HepG2 (cell line): ENCODE results near the gene TAB2. TPM values are rescaled to one million over a fixed set of nuclear protein-coding genes. Genes with fewer than 3 reads are reported as not detected.

Experiments used
- ATAC-seq: fragments of 200-7000 bp; cut with Tn5 transposase; 3 replicates; pipeline ENCODE4 v1.9.1; 2020; ENCODE audit warnings: mild to moderate bottlenecking, moderate library complexity
- Bru-seq: library from RNA; stranded (reverse); fragments of 400-500 nt; gene quantifications from one replicate; lab custom pipeline; 2021; lab: Mats Ljungman, UMichigan
- BruChase-seq, 2 experiments: library from RNA; stranded (reverse); fragments of 400-500 nt; gene quantifications; one replicate each; lab custom pipeline; 2021; lab: Mats Ljungman, UMichigan
- BruUV-seq: library from RNA; stranded (reverse); fragments of 400-500 nt; replicated peaks from 2 replicates; lab custom pipeline; 2021; lab: Mats Ljungman, UMichigan
- CTCF ChIA-PET: fragments of 300-600 bp; formaldehyde crosslinking; extraction: SDS; loops from one replicate; lab custom pipeline; 2021; ENCODE audit warnings: low total read pairs, inconsistent platforms, low intra/inter-chr PET ratio; lab: Yijun Ruan, JAX
- POLR2A ChIA-PET: fragments of 350-600 bp; sonication (Branson Sonifier 250); formaldehyde crosslinking; loops from one replicate; lab custom pipeline; 2020; ENCODE audit warnings: antibody characterized with exemption, inconsistent platforms; lab: Yijun Ruan, JAX
- DNase-seq: peaks from one replicate; pipeline ENCODE4 v3.0.0-alpha.2; 2015; ENCODE audit warnings: low spot score
- FAIRE-seq: peaks from 3 replicates; lab custom pipeline; 2011; peaks lifted over from hg19 to GRCh38; lab: Jason Lieb, UNC
- H2AFZ ChIP-seq: one replicate; pipeline ENCODE4 v1.6.1; 2011; ENCODE audit warnings: low read length, inconsistent platforms
- H3K27ac ChIP-seq: fragments of 300-600 bp; 3 replicates; pipeline ENCODE4 v1.8.0; 2011; ENCODE audit warnings: mixed run types, mild to moderate bottlenecking, mixed read lengths, low read length, inconsistent platforms; ENCODE audit not compliant: insufficient read depth; ENCODE audit errors: extremely low read length
- H3K27me3 ChIP-seq, 2 experiments: fragments of 200-600 bp in 1 of 2; 2 replicates in 1 of 2; 3 replicates in 1 of 2; pipeline versions ENCODE4 v1.6.0 to v1.8.0; 2011; ENCODE audit warnings: low read length in 2 of 2, mild to moderate bottlenecking in 2 of 2, moderate library complexity in 2 of 2, inconsistent platforms in 1 of 2; ENCODE audit not compliant: insufficient read depth in 2 of 2, control insufficient read depth in 1 of 2
- H3K36me3 ChIP-seq, 2 experiments: fragments of 200-600 bp in 1 of 2; replicated peaks in 1 of 2; 2 replicates in 1 of 2; 3 replicates in 1 of 2; pipeline versions ENCODE4 v1.5.1 to v1.8.0; 2011; ENCODE audit warnings: low read length in 2 of 2, inconsistent platforms in 1 of 2; ENCODE audit not compliant: insufficient read depth in 2 of 2, control insufficient read depth in 1 of 2
- H3K4me1 ChIP-seq: 2 replicates; pipeline ENCODE4 v1.5.1; 2012; ENCODE audit warnings: low read length, inconsistent platforms; ENCODE audit not compliant: insufficient read depth
- H3K4me2 ChIP-seq: 2 replicates; pipeline ENCODE4 v1.6.0; 2011; ENCODE audit warnings: low read depth, low read length, inconsistent platforms
- H3K4me3 ChIP-seq, 3 experiments: fragments of 200-600 bp in 1 of 3; sonication (generic), shearing (Covaris generic) in 1 of 3; replicated peaks in 1 of 3; 2 replicates each; pipeline ENCODE4 v1.5.1; 2011 to 2016; ENCODE audit warnings: low read length in 3 of 3, inconsistent platforms in 2 of 3, low read depth in 2 of 3, mild to moderate bottlenecking in 2 of 3, control low read depth in 1 of 3, mixed read lengths in 1 of 3; ENCODE audit not compliant: insufficient read depth in 1 of 3
- H3K79me2 ChIP-seq: one replicate; pipeline ENCODE4 v1.6.1; 2011; ENCODE audit warnings: low read length, inconsistent platforms; ENCODE audit not compliant: insufficient read depth
- H3K9ac ChIP-seq: 2 replicates; pipeline ENCODE4 v1.6.0; 2011; ENCODE audit warnings: mild to moderate bottlenecking, low read depth, low read length, inconsistent platforms; ENCODE audit not compliant: insufficient read depth
- H3K9me3 ChIP-seq: 2 replicates; pipeline ENCODE4 v1.5.1; 2012; ENCODE audit warnings: mild to moderate bottlenecking, low read length
- H4K20me1 ChIP-seq: 2 replicates; pipeline ENCODE4 v1.6.0; 2011; ENCODE audit warnings: inconsistent platforms, mild to moderate bottlenecking, low read length, moderate library complexity; ENCODE audit not compliant: insufficient read depth
- ESRRA ChIP-seq: sonication (generic); formaldehyde crosslinking; IDR thresholded peaks from 2 replicates; pipeline ENCODE4 v1.5.1; 2020; ENCODE audit warnings: mild to moderate bottlenecking, low read depth, missing genetic modification reagents
- SIN3A ChIP-seq: IDR thresholded peaks from 2 replicates; pipeline ENCODE4 v1.6.1; 2011; ENCODE audit warnings: low read depth, mild to moderate bottlenecking, control low read depth, low read length, borderline replicate concordance
- SNRNP70 ChIP-seq: fragments of 200-400 bp; formaldehyde crosslinking; IDR thresholded peaks from 2 replicates; pipeline ENCODE4 v1.6.1; 2017; ENCODE audit warnings: mild to moderate bottlenecking, low read depth, low read length, moderate library complexity
- SP4 ChIP-seq: sonication (generic); formaldehyde crosslinking; IDR thresholded peaks from 2 replicates; pipeline ENCODE4 v1.8.1; 2023; ENCODE audit warnings: mild to moderate bottlenecking, missing genetic modification reagents
- TGIF2 ChIP-seq: IDR thresholded peaks from 2 replicates; pipeline ENCODE4 v1.6.1; 2016; ENCODE audit warnings: control low read depth, missing compliant biosample characterization
- ZNF383 ChIP-seq: sonication (generic); formaldehyde crosslinking; IDR thresholded peaks from 2 replicates; pipeline ENCODE4 v1.4.0; 2020; ENCODE audit warnings: missing genetic modification reagents, mild to moderate bottlenecking, borderline replicate concordance
- WGBS: methylation state at CpG from one replicate; pipeline ENCODE4 v1.1.6; 2017; ENCODE audit warnings: low lambda C conversion rate; 5-methylcytosine and 5-hydroxymethylcytosine counted together
- in situ Hi-C: cut with HindIII; loops from 2 replicates; pipeline ENCODE4 v1.10.0; 2017; ENCODE audit warnings: low pct_unique_long_range_greater_than_20kb; ENCODE audit not compliant: extremely low pct_ligation_motif_present
- intact Hi-C: fragments of 100-400 bp; cut with micrococcal nuclease; formaldehyde crosslinking; loops from one replicate; pipeline ENCODE4 v1.10.0; 2022; ENCODE audit not compliant: unreplicated experiment
- long read RNA-seq, 2 experiments: library from RNA in 1 of 2; library from polyadenylated mRNA in 1 of 2; stranded (forward) in 1 of 2; unstranded in 1 of 2; transcript quantifications; one replicate each; pipeline ENCODE4 v2.0.0, GENCODE V29; 2019 to 2022
- polyA minus RNA-seq, 3 experiments: library from RNA; depleted of rRNA, polyadenylated mRNA; stranded (reverse); fragments of >200 nt; gene quantifications; 2 replicates each; pipeline ENCODE4 v1.2.3, GENCODE V29; 2011; ENCODE audit warnings: low replicate concordance in 1 of 3
- polyA plus RNA-seq, 8 experiments: library from polyadenylated mRNA; depleted of rRNA in 3 of 8; stranded (reverse) in 7 of 8; unstranded in 1 of 8; fragments of >200 nt; fragmentation: Illumina TruSeq in 4 of 8; extraction: Trizol in 4 of 8; gene quantifications; 2 replicates each; pipeline versions ENCODE4 v1.2.1 to v1.2.3, GENCODE V29; 2011 to 2016; ENCODE audit warnings: low read depth in 4 of 8, missing spikeins in 1 of 8, mixed read lengths in 1 of 8; ENCODE audit not compliant: insufficient read depth in 1 of 8
- total RNA-seq, 5 experiments: library from RNA; depleted of rRNA; stranded (reverse); fragments of >200 nt; fragmentation: Illumina TruSeq; extraction: Trizol; gene quantifications; 2 replicates each; pipeline ENCODE4 v1.2.3, GENCODE V29; 2016; ENCODE audit warnings: low read depth in 1 of 5
- TF ChIP-seq, protein P1 (sequence below): sonication (generic); formaldehyde crosslinking; IDR thresholded peaks from 2 replicates; pipeline ENCODE4 v1.4.0; 2020; ENCODE audit warnings: missing genetic modification reagents, mild to moderate bottlenecking, borderline replicate concordance
- TF ChIP-seq, protein P2 (sequence below): sonication (generic); formaldehyde crosslinking; IDR thresholded peaks from 2 replicates; pipeline ENCODE4 v1.8.1; 2023; ENCODE audit warnings: mild to moderate bottlenecking, missing genetic modification reagents
- TF ChIP-seq, protein P3 (sequence below): sonication (generic); formaldehyde crosslinking; IDR thresholded peaks from 2 replicates; pipeline ENCODE4 v1.5.0; 2020; ENCODE audit warnings: missing genetic modification reagents, mild to moderate bottlenecking, borderline replicate concordance

Gene TAB2, protein sequence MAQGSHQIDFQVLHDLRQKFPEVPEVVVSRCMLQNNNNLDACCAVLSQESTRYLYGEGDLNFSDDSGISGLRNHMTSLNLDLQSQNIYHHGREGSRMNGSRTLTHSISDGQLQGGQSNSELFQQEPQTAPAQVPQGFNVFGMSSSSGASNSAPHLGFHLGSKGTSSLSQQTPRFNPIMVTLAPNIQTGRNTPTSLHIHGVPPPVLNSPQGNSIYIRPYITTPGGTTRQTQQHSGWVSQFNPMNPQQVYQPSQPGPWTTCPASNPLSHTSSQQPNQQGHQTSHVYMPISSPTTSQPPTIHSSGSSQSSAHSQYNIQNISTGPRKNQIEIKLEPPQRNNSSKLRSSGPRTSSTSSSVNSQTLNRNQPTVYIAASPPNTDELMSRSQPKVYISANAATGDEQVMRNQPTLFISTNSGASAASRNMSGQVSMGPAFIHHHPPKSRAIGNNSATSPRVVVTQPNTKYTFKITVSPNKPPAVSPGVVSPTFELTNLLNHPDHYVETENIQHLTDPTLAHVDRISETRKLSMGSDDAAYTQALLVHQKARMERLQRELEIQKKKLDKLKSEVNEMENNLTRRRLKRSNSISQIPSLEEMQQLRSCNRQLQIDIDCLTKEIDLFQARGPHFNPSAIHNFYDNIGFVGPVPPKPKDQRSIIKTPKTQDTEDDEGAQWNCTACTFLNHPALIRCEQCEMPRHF
- 23.7 and 44.3 TPM in 2 replicates for total RNA-seq (2016; rRNA removed; fragmentation: Illumina TruSeq; extraction: Trizol)
- 8.4 and 8.9 TPM in 2 replicates for total RNA-seq (2016; cell fraction: cytosol; rRNA removed; fragmentation: Illumina TruSeq; extraction: Trizol; ENCODE audit: low read depth)
- total RNA-seq (2016; cell fraction: insoluble cytoplasmic fraction; rRNA removed; fragmentation: Illumina TruSeq; extraction: Trizol): 24.3 and 40.7 TPM in 2 replicates
- total RNA-seq (2016; cell fraction: membrane; rRNA removed; fragmentation: Illumina TruSeq; extraction: Trizol): 35.4 and 36.0 TPM in 2 replicates
- total RNA-seq (2016; cell fraction: nucleus; rRNA removed; fragmentation: Illumina TruSeq; extraction: Trizol): 30.5 and 36.6 TPM in 2 replicates
- 38.1 and 50.2 TPM in 2 replicates for polyA plus RNA-seq (2011; rRNA removed)
- 21.0 and 33.3 TPM in 2 replicates for polyA plus RNA-seq (2011; cell fraction: cytosol; rRNA removed)
- 13.6 and 13.8 TPM in 2 replicates for polyA plus RNA-seq (2011; cell fraction: nucleus; rRNA removed)
- 39.0 and 39.2 TPM in 2 replicates for polyA plus RNA-seq (2012)
- polyA plus RNA-seq (2016; cell fraction: cytosol; fragmentation: Illumina TruSeq; extraction: Trizol; ENCODE audit: low read depth): 4.5 and 4.8 TPM in 2 replicates
- 64.7 and 68.7 TPM in 2 replicates for polyA plus RNA-seq (2016; cell fraction: insoluble cytoplasmic fraction; fragmentation: Illumina TruSeq; extraction: Trizol; ENCODE audit: low read depth)
- 28.9 and 30.3 TPM in 2 replicates for polyA plus RNA-seq (2016; cell fraction: membrane; fragmentation: Illumina TruSeq; extraction: Trizol; ENCODE audit: low read depth)
- 40.3 and 41.8 TPM in 2 replicates for polyA plus RNA-seq (2016; cell fraction: nucleus; fragmentation: Illumina TruSeq; extraction: Trizol; ENCODE audit: insufficient read depth, low read depth)
- polyA minus RNA-seq (2011; rRNA and poly(A)+ RNA removed; ENCODE audit: low replicate concordance): 29.3 and 44.7 TPM in 2 replicates
- 31.6 and 41.0 TPM in 2 replicates for polyA minus RNA-seq (2011; cell fraction: cytosol; rRNA and poly(A)+ RNA removed)
- 56.5 and 70.6 TPM in 2 replicates for polyA minus RNA-seq (2011; cell fraction: nucleus; rRNA and poly(A)+ RNA removed)
- percentile 94 among the genes with signal in this experiment for Bru-seq, nascent RNA
- BruChase-seq, experiment 1, labeled RNA remaining after a 6-hour chase: percentile 92 among the genes with signal in this experiment
- BruChase-seq, experiment 2, labeled RNA remaining after a 2-hour chase: percentile 89 among the genes with signal in this experiment
- long read RNA-seq, experiment 1, partial matches to known transcripts: 1 of 4 reads
- long read RNA-seq, experiment 1, other reads (novel, unspliced or antisense): 3 of 4 reads
- long read RNA-seq, experiment 2, full-length matches to known transcripts: 10 of 101 reads
- long read RNA-seq, experiment 2, partial matches to known transcripts: 73 of 101 reads
- long read RNA-seq, experiment 2, other reads (novel, unspliced or antisense): 18 of 101 reads

DNA sequence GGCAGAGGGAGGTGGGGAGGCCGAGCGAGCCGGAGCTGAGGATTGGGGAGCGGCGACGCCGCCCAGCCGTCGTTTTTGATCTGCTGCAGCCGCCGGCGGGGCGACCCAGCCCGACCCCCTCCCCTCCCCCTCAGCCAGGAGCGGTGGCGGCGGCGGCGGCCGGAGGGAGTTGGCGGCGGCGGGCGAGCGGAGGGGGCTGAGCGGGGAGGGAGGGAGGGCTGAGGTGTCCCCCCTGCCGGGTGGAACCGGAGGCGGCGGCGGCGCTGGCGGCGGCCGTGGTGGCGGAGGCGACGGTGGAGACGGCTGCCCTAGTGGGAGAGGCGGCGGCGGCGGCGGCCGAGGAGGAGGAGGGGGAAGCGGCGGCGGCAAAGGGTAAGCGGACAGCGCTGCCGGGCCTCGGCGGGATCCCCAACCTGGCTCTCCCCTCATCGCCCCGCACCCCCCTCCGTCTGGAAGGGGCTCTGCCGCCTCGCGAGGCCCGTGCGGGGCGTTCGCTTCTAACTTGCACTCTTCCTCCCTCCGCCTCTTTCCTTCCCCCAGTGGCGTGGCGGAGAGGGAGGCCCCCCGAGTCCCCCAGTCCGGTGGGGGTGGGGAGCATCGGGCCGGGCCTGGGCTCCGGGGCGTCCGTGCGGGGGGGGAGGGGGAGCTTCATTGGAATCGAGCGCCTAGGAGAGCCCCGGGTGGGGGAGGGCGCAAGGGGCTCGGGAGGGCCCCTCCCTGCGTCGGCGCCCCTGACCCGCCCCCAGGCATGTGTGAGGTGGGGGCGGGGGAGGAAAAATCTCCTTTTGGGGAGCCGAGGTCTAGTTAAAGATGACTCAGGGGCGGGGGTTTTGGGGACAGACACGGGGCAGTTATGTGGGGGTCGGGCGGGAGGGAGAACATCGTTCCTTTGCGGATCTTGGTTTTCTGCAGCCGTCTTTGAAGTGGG, at the start of gene TAB2:
Gene TAB2 (plus strand): TSS at position 69 of the 928 bp plus-strand sequence. CDS start 52,286 bp downstream, outside the sequence.
- Histone ChIP-seq H3K9ac (peak within 1 kb of the TSS; percentile 92), H3K36me3 (no peaks in the 10 kb centered on the region), H3K4me3 (peak within 1 kb of the TSS; percentile 97 to 99 (median 97)), H3K27ac (peak within 1 kb of the TSS; percentile 92), H2AFZ (peak within 1 kb of the TSS; percentile 46), H3K27me3 (peaks cover 2 to 3% of the 10 kb centered on the region in 2 experiments; a peak in 2 of 5 replicates), H3K9me3 (no peaks in the 10 kb centered on the region), H3K4me1 (peaks cover 25% of the 10 kb centered on the region), H3K4me2 (peak within 1 kb of the TSS; percentile 93), H4K20me1 (peaks cover 41% of the 10 kb centered on the region), H3K79me2 (peaks cover 47% of the 10 kb centered on the region)
- peak; percentile 67 for ATAC-seq
- intact Hi-C loops (loop anchor here (5.0 kb wide), 3 partner anchors 74 to 236 kb away; no protein-coding TSS in a partner anchor), in situ Hi-C loops (loop anchor here (10.0 kb wide), 1 partner anchor 283 kb away; no protein-coding TSS in a partner anchor)
- ChIA-PET POLR2A (interaction anchor here (0.6 to 1.4 kb wide), 6 partner anchors 9 to 243 kb away, joined by 3 to 4 read pairs (median 4); no protein-coding TSS in a partner anchor), CTCF (no interaction called here)
- BruUV-seq: no TSS peak
- DNase-seq: no peak
- WGBS: under 1% methylated on average over 24 of the region's 92 CpGs
- no peak for FAIRE-seq
- TF ChIP-seq SNRNP70: no peak
- TF ChIP-seq, protein P1, sequence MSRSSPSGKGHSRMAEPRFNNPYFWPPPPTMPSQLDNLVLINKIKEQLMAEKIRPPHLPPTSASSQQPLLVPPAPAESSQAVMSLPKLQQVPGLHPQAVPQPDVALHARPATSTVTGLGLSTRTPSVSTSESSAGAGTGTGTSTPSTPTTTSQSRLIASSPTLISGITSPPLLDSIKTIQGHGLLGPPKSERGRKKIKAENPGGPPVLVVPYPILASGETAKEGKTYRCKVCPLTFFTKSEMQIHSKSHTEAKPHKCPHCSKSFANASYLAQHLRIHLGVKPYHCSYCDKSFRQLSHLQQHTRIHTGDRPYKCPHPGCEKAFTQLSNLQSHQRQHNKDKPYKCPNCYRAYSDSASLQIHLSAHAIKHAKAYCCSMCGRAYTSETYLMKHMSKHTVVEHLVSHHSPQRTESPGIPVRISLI: no peak
- 0 out of 2 replicates have a peak, but pooled peaks have one; percentile 39 for TF ChIP-seq SIN3A
- TF ChIP-seq, protein P2, sequence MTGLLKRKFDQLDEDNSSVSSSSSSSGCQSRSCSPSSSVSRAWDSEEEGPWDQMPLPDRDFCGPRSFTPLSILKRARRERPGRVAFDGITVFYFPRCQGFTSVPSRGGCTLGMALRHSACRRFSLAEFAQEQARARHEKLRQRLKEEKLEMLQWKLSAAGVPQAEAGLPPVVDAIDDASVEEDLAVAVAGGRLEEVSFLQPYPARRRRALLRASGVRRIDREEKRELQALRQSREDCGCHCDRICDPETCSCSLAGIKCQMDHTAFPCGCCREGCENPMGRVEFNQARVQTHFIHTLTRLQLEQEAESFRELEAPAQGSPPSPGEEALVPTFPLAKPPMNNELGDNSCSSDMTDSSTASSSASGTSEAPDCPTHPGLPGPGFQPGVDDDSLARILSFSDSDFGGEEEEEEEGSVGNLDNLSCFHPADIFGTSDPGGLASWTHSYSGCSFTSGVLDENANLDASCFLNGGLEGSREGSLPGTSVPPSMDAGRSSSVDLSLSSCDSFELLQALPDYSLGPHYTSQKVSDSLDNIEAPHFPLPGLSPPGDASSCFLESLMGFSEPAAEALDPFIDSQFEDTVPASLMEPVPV (CRISPR knock-in tag): 0 out of 2 replicates have a peak, but pooled peaks have one; percentile 12
- TF ChIP-seq SP4 (CRISPR knock-in tag): no peak
- no peak; the same call in 1 of the 2 replicates for TF ChIP-seq ESRRA
- peak; percentile 39; the same call in 1 of the 2 replicates for TF ChIP-seq TGIF2 (CRISPR knock-in tag)
- TF ChIP-seq, protein P3, sequence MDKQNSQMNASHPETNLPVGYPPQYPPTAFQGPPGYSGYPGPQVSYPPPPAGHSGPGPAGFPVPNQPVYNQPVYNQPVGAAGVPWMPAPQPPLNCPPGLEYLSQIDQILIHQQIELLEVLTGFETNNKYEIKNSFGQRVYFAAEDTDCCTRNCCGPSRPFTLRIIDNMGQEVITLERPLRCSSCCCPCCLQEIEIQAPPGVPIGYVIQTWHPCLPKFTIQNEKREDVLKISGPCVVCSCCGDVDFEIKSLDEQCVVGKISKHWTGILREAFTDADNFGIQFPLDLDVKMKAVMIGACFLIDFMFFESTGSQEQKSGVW (CRISPR knock-in tag): 0 out of 2 replicates have a peak, but pooled peaks have one; percentile 71
- no peak for TF ChIP-seq ZNF383
